Measurements from ENCODE around the gene FGFBP2. TPM values are rescaled to one million over a fixed set of nuclear protein-coding genes. Genes with fewer than 3 reads are reported as not detected.

FGFBP2 gene
- total RNA-seq, 1 donor, result not detected

GRCh38 chr4:15958562-15958961 is 4.4 kb downstream of the FGFBP2 start:
- no peak for DNase-seq (ENCODE audit: low read depth)
- no peak overlapping the region for H3K4me3 ChIP-seq (ENCODE audit: low read depth, low read length)
- TF ChIP-seq CTCF (IDR thresholded peaks at IDR 0.05; ENCODE audit: insufficient read depth, low read length), result no peak

GRCh38 chr4:15956179-15956850 is 6.7 kb downstream of the FGFBP2 start:
- DNase-seq (ENCODE audit: low read depth), result peak; percentile 61
- TF ChIP-seq CTCF (IDR thresholded peaks at IDR 0.05; ENCODE audit: insufficient read depth, low read length), result peak; percentile 98
- H3K4me3 ChIP-seq (ENCODE audit: low read depth, low read length), result no peak overlapping the region

- peak; percentile 11 for DNase-seq (ENCODE audit: low read depth)
- TF ChIP-seq CTCF (IDR thresholded peaks at IDR 0.05; ENCODE audit: insufficient read depth, low read length), result peak; percentile 27
- no peak overlapping the region for H3K4me3 ChIP-seq (ENCODE audit: low read depth, low read length)
Measured at GRCh38 chr4:15955670-15956069, 7.3 kb downstream of the FGFBP2 start.

GRCh38 chr4:15953625-15954024 is 9.3 kb downstream of the FGFBP2 start:
- no peak for TF ChIP-seq CTCF (IDR thresholded peaks at IDR 0.05; ENCODE audit: insufficient read depth, low read length)
- no peak overlapping the region for H3K4me3 ChIP-seq (ENCODE audit: low read depth, low read length)
- no peak for DNase-seq (ENCODE audit: low read depth)

GRCh38 chr4:15951781-15952180 is 11.2 kb downstream of the FGFBP2 start:
- TF ChIP-seq CTCF (IDR thresholded peaks at IDR 0.05; ENCODE audit: insufficient read depth, low read length), result no peak
- DNase-seq (ENCODE audit: low read depth), result no peak
- H3K4me3 ChIP-seq (ENCODE audit: low read depth, low read length), result no peak overlapping the region

GRCh38 chr4:15948826-15949225 is 14.1 kb downstream of the FGFBP2 start:
- DNase-seq (ENCODE audit: low read depth), result no peak
- TF ChIP-seq CTCF (IDR thresholded peaks at IDR 0.05; ENCODE audit: insufficient read depth, low read length), result no peak
- H3K4me3 ChIP-seq (ENCODE audit: low read depth, low read length), result no peak overlapping the region

- no peak for TF ChIP-seq CTCF (IDR thresholded peaks at IDR 0.05; ENCODE audit: insufficient read depth, low read length)
- H3K4me3 ChIP-seq (ENCODE audit: low read depth, low read length), result no peak overlapping the region
- DNase-seq (ENCODE audit: low read depth), result no peak
Measured at GRCh38 chr4:15947684-15948083, 15.3 kb downstream of the FGFBP2 start.
